HCT116 (cell line): ENCODE measurements around the gene CCDC160. TPM values are rescaled to one million over a fixed set of nuclear protein-coding genes. Genes with fewer than 3 reads are reported as not detected.

ENCODE experiments used
- ATAC-seq: fragments of 200-7000 bp; cut with Tn5 transposase; 2 replicates; pipeline ENCODE4 v1.9.1; 2020; ENCODE audit warnings: mild to moderate bottlenecking, moderate library complexity
- BruUV-seq: library from RNA; stranded (reverse); fragments of 400-500 nt; replicated peaks from 2 replicates; lab custom pipeline; 2021; lab: Mats Ljungman, UMichigan
- CTCF ChIA-PET: fragments of 300-600 bp; sonication (Branson Sonifier 250); formaldehyde crosslinking; loops from one replicate; lab custom pipeline; 2021; ENCODE audit warnings: antibody characterized with exemption; lab: Charles Lee
- POLR2A ChIA-PET: fragments of 300-600, 350-600 bp; sonication (Branson Sonifier 250); formaldehyde crosslinking; loops from one replicate; lab custom pipeline; 2021; ENCODE audit warnings: antibody characterized with exemption; lab: Charles Lee
- RAD21 ChIA-PET, 2 experiments: fragments of 300-600 bp; sonication (Branson Sonifier 250); formaldehyde crosslinking; loops; one replicate each; lab custom pipeline; 2023; ENCODE audit warnings: low total read pairs in 2 of 2; ENCODE audit not compliant: uncharacterized antibody in 2 of 2, unreplicated experiment in 2 of 2, low non-redundant PET in 1 of 2; lab: Charles Lee
- DNase-seq: peaks from one replicate; pipeline ENCODE4 v3.0.0-alpha.2; 2010; ENCODE audit warnings: low read depth, low spot score
- H2AFZ ChIP-seq: fragments of 200-600 bp; shearing (Covaris generic), sonication (generic); 2 replicates; pipeline ENCODE4 v1.6.1; 2017; ENCODE audit warnings: low read depth, mixed run types, mixed read lengths, antibody characterized with exemption, low read length; ENCODE audit not compliant: poor library complexity, severe bottlenecking
- H3K27ac ChIP-seq: 2 replicates; pipeline ENCODE4 v1.5.1; 2012; ENCODE audit warnings: low read depth, low read length
- H3K27me3 ChIP-seq: fragments of 200-600 bp; sonication (generic); 2 replicates; pipeline ENCODE4 v1.6.1; 2016; ENCODE audit warnings: mixed run types, low read length, mixed read lengths; ENCODE audit not compliant: insufficient read depth
- H3K36me3 ChIP-seq, 2 experiments: fragments of 200-500 bp in 1 of 2; fragments of 200-600 bp in 1 of 2; sonication (Bioruptor generic) in 1 of 2; sonication (generic) in 1 of 2; 2 replicates each; pipeline versions ENCODE4 v1.5.1 to v1.6.1; 2014 to 2016; ENCODE audit warnings: low read length in 2 of 2, inconsistent platforms in 1 of 2, mixed read lengths in 1 of 2, mixed run types in 1 of 2; ENCODE audit not compliant: insufficient read depth in 2 of 2, control insufficient read depth in 1 of 2
- H3K4me1 ChIP-seq, 2 experiments: fragments of 200-600 bp in 1 of 2; sonication (generic) in 1 of 2; 2 replicates each; pipeline versions ENCODE4 v1.5.1 to v1.6.1; 2012 to 2017; ENCODE audit warnings: low read length in 2 of 2, inconsistent platforms in 1 of 2, mild to moderate bottlenecking in 1 of 2, mixed read lengths in 1 of 2, mixed run types in 1 of 2, moderate library complexity in 1 of 2; ENCODE audit not compliant: insufficient read depth in 2 of 2, control insufficient read depth in 1 of 2
- H3K4me2 ChIP-seq: fragments of 200-600 bp; sonication (generic); 2 replicates; pipeline ENCODE4 v1.6.1; 2017; ENCODE audit warnings: mixed run types, low read length, mixed read lengths
- H3K4me3 ChIP-seq, 2 experiments: fragments of 200-600 bp in 1 of 2; sonication (generic) in 1 of 2; replicated peaks in 1 of 2; 2 replicates each; pipeline ENCODE4 v1.5.1; 2011 to 2016; ENCODE audit warnings: low read length in 2 of 2, control low read depth in 1 of 2, low read depth in 1 of 2, mild to moderate bottlenecking in 1 of 2, mixed read lengths in 1 of 2, mixed run types in 1 of 2
- H3K79me2 ChIP-seq: fragments of 200-600 bp; sonication (generic); 2 replicates; pipeline ENCODE4 v1.6.1; 2017; ENCODE audit warnings: mild to moderate bottlenecking, mixed run types, low read length, moderate library complexity, mixed read lengths; ENCODE audit not compliant: insufficient read depth
- H3K9ac ChIP-seq: fragments of 200-600 bp; sonication (generic); 2 replicates; pipeline ENCODE4 v1.6.1; 2016; ENCODE audit warnings: low read length, mixed read lengths
- H3K9me2 ChIP-seq: fragments of 200-600 bp; sonication (generic), shearing (Covaris generic); 2 replicates; pipeline ENCODE4 v1.6.1; 2017; ENCODE audit warnings: mixed run types, mild to moderate bottlenecking, moderate library complexity; ENCODE audit not compliant: insufficient read depth
- H3K9me3 ChIP-seq, 2 experiments: fragments of 200-500 bp in 1 of 2; fragments of 200-600 bp in 1 of 2; sonication (Bioruptor generic) in 1 of 2; sonication (generic) in 1 of 2; 2 replicates each; pipeline ENCODE4 v1.6.1; 2014 to 2017; ENCODE audit warnings: low read length in 2 of 2, mixed read lengths in 2 of 2, inconsistent platforms in 1 of 2, low read depth in 1 of 2, mild to moderate bottlenecking in 1 of 2, mixed run types in 1 of 2, moderate library complexity in 1 of 2; ENCODE audit not compliant: control insufficient read depth in 1 of 2, insufficient read depth in 1 of 2
- H4K20me1 ChIP-seq: fragments of 200-600 bp; sonication (generic), shearing (Covaris generic); 2 replicates; pipeline ENCODE4 v1.6.1; 2017; ENCODE audit warnings: mixed run types, mild to moderate bottlenecking, moderate library complexity; ENCODE audit not compliant: insufficient read depth
- ATF3 ChIP-seq: IDR thresholded peaks from 2 replicates; pipeline ENCODE4 v1.6.1; 2012
- CTCF ChIP-seq, 3 experiments: fragments of 200-600 bp in 1 of 3; sonication (generic) in 1 of 3; IDR thresholded peaks in 2 of 3; conservative IDR thresholded peaks in 1 of 3; 2 replicates each; pipeline ENCODE4 v1.5.1; 2012 to 2017; ENCODE audit warnings: low read depth in 2 of 3, low read length in 2 of 3, antibody characterized with exemption in 1 of 3, borderline replicate concordance in 1 of 3, control low read depth in 1 of 3, mild to moderate bottlenecking in 1 of 3, mixed read lengths in 1 of 3, mixed run types in 1 of 3, moderate library complexity in 1 of 3; ENCODE audit not compliant: insufficient read depth in 1 of 3
- EGR1 ChIP-seq: IDR thresholded peaks from 2 replicates; pipeline ENCODE4 v1.6.1; 2012; ENCODE audit warnings: low read depth
- ELF1 ChIP-seq: IDR thresholded peaks from 2 replicates; pipeline ENCODE4 v1.6.1; 2012; ENCODE audit warnings: low read depth, borderline replicate concordance
- EZH2 ChIP-seq: fragments of 200-600 bp; sonication (generic); IDR thresholded peaks from 2 replicates; pipeline ENCODE4 v1.6.1; 2017; ENCODE audit warnings: antibody characterized with exemption, mixed run types
- FOSL1 ChIP-seq: IDR thresholded peaks from 2 replicates; pipeline ENCODE4 v1.6.1; 2012; ENCODE audit warnings: low read depth
- RAD21 ChIP-seq: IDR thresholded peaks from 2 replicates; pipeline ENCODE4 v1.6.1; 2012; ENCODE audit warnings: low read depth, mild to moderate bottlenecking
- REST ChIP-seq: IDR thresholded peaks from 2 replicates; pipeline ENCODE4 v1.6.1; 2012; ENCODE audit warnings: low read depth
- SIN3A ChIP-seq: IDR thresholded peaks from 2 replicates; pipeline ENCODE4 v1.6.1; 2012; ENCODE audit warnings: low read depth
- TCF7L2 ChIP-seq: IDR thresholded peaks from 2 replicates; pipeline ENCODE4 v1.7.0; 2011; ENCODE audit warnings: borderline replicate concordance, inconsistent platforms; ENCODE audit not compliant: insufficient read depth, insufficient read length; ENCODE audit errors: extremely low read depth
- ZBTB33 ChIP-seq: IDR thresholded peaks from 2 replicates; pipeline ENCODE4 v1.6.1; 2011; ENCODE audit warnings: mild to moderate bottlenecking, low read length, moderate library complexity; ENCODE audit not compliant: insufficient replicate concordance; ENCODE audit errors: extremely low read depth
- ZNF274 ChIP-seq: fragments of 200-500 bp; sonication (Bioruptor generic); IDR thresholded peaks from 2 replicates; pipeline ENCODE4 v1.6.1; 2014; ENCODE audit warnings: mild to moderate bottlenecking, low read depth, low read length, inconsistent platforms
- intact Hi-C: fragments of 100-400 bp; cut with micrococcal nuclease; formaldehyde crosslinking; loops from 2 replicates; pipeline ENCODE4 v1.10.0; 2022
- total RNA-seq: library from RNA; stranded (reverse); gene quantifications from one replicate; pipeline ENCODE4 v1.2.1, GENCODE V29; 2021; ENCODE audit not compliant: unreplicated experiment

Gene CCDC160
- total RNA-seq, 1 experiment from 2014 or later, result not detected

- Histone ChIP-seq H3K27me3 (no peaks in the 10 kb centered on the region), H3K4me1 (no peaks in the 10 kb centered on the region), H3K9me2 (no peaks in the 10 kb centered on the region), H3K9ac (no peak overlapping the region), H3K9me3 (no peaks in the 10 kb centered on the region), H3K36me3 (no peaks in the 10 kb centered on the region), H3K79me2 (no peaks in the 10 kb centered on the region), H4K20me1 (no peaks in the 10 kb centered on the region), H2AFZ (no peak overlapping the region), H3K27ac (no peak overlapping the region), H3K4me2 (no peak overlapping the region), H3K4me3 (no peak overlapping the region)
- CTCF ChIA-PET, result interaction anchor here (1.0 to 2.1 kb wide), 2 partner anchors 7 to 463 kb away, joined by 4 to 5 read pairs; no protein-coding TSS in a partner anchor
- intact Hi-C loops, result no loop called here
- POLR2A ChIA-PET, result no interaction called here
- DNase-seq (no peak), ATAC-seq (no peak)
- BruUV-seq, result no TSS peak
- RAD21 ChIA-PET, result no interaction called here
- no peak for TF ChIP-seq ELF1
Measured at GRCh38 chrX:134255555-134255954, 18.6 kb downstream of the CCDC160 start.

- Histone ChIP-seq H3K27me3 (no peaks in the 10 kb centered on the region), H3K4me2 (no peak overlapping the region), H3K79me2 (no peaks in the 10 kb centered on the region), H3K4me1 (no peaks in the 10 kb centered on the region), H3K27ac (no peak overlapping the region), H3K9me2 (no peaks in the 10 kb centered on the region), H3K9ac (no peak overlapping the region), H3K36me3 (no peaks in the 10 kb centered on the region), H3K4me3 (no peak overlapping the region), H2AFZ (no peak overlapping the region), H4K20me1 (no peaks in the 10 kb centered on the region), H3K9me3 (no peaks in the 10 kb centered on the region)
- DNase-seq, result no peak
- ATAC-seq, result no peak
- RAD21 ChIA-PET, result no interaction called here
- POLR2A ChIA-PET, result no interaction called here
- BruUV-seq, result no TSS peak
- CTCF ChIA-PET, result no interaction called here
- intact Hi-C loops, result no loop called here
- no peak for TF ChIP-seq FOSL1
- no peak for TF ChIP-seq REST
- TF ChIP-seq SIN3A, result no peak
- no peak for TF ChIP-seq ZBTB33
- no peak for TF ChIP-seq RAD21
- no peak for TF ChIP-seq ELF1
- no peak for TF ChIP-seq TCF7L2
- TF ChIP-seq EZH2, result no peak
- TF ChIP-seq CTCF (IDR thresholded peaks at IDR 0.05 in 2 of 3, conservative IDR thresholded peaks at IDR 0.05 in 1 of 3; ENCODE audit: borderline replicate concordance in 1 of 3, insufficient read depth in 1 of 3, low read depth in 2 of 3, low read length in 2 of 3), result no peak
- no peak for TF ChIP-seq ATF3
- TF ChIP-seq ZNF274, result no peak
- no peak for TF ChIP-seq EGR1
Measured at GRCh38 chrX:134256684-134257083, 19.7 kb downstream of the CCDC160 start.
